Smooth muscle cell (in vitro differentiated cells): ENCODE data around the gene NSDHL. TPM values are rescaled to one million over a fixed set of nuclear protein-coding genes. Genes with fewer than 3 reads are reported as not detected.
A peak's percentile ranks its signal among the peaks of the same experiment; 100 is the strongest.

Source experiments
- DNase-seq: peaks from one replicate; lab custom pipeline; 2025; ENCODE audit not compliant: unreplicated experiment; lab: John Stamatoyannopoulos, UW
- H2AFZ ChIP-seq: fragments of 200-600 bp; sonication (generic); 2 replicates; pipeline ENCODE4 v1.6.0; 2016; ENCODE audit warnings: antibody characterized with exemption, low read depth, mild to moderate bottlenecking
- H3F3A ChIP-seq: fragments of 200-600 bp; sonication (generic); 2 replicates; pipeline ENCODE4 v1.6.0; 2017; ENCODE audit warnings: antibody characterized with exemption, low read depth
- H3K27ac ChIP-seq: fragments of 200-600 bp; sonication (generic); 2 replicates; pipeline ENCODE4 v1.5.1; 2016; ENCODE audit warnings: low read depth, mild to moderate bottlenecking
- H3K27me3 ChIP-seq: fragments of 200-600 bp; sonication (generic); 2 replicates; pipeline ENCODE4 v1.6.1; 2016; ENCODE audit warnings: low read depth, mild to moderate bottlenecking
- H3K36me3 ChIP-seq: fragments of 200-600 bp; sonication (generic); 2 replicates; pipeline ENCODE4 v1.5.1; 2016; ENCODE audit warnings: low read depth
- H3K4me1 ChIP-seq: fragments of 200-600 bp; sonication (generic); 2 replicates; pipeline ENCODE4 v1.5.1; 2016; ENCODE audit warnings: low read depth
- H3K4me2 ChIP-seq: fragments of 200-600 bp; sonication (generic); 2 replicates; pipeline ENCODE4 v1.6.0; 2016; ENCODE audit warnings: mild to moderate bottlenecking
- H3K4me3 ChIP-seq: fragments of 200-600 bp; sonication (generic); 2 replicates; pipeline ENCODE4 v1.5.1; 2016; ENCODE audit warnings: mild to moderate bottlenecking
- H3K79me2 ChIP-seq: fragments of 200-600 bp; sonication (generic); 2 replicates; pipeline ENCODE4 v1.6.0; 2016; ENCODE audit warnings: low read depth, mild to moderate bottlenecking
- H3K9ac ChIP-seq: fragments of 200-600 bp; sonication (generic); 2 replicates; pipeline ENCODE4 v1.6.0; 2016; ENCODE audit warnings: low read depth
- H3K9me3 ChIP-seq: fragments of 200-600 bp; sonication (generic); replicated peaks from 2 replicates; pipeline ENCODE4 v1.5.1; 2016; ENCODE audit warnings: low read depth
- H4K20me1 ChIP-seq: fragments of 200-600 bp; sonication (generic); 2 replicates; pipeline ENCODE4 v1.6.0; 2016; ENCODE audit warnings: low read depth
- CTCF ChIP-seq: fragments of 200-600 bp; sonication (generic); IDR thresholded peaks from 2 replicates; pipeline ENCODE4 v1.5.1; 2017; ENCODE audit warnings: borderline replicate concordance, mild to moderate bottlenecking, antibody characterized with exemption; ENCODE audit not compliant: insufficient read depth, poor library complexity, severe bottlenecking
- WGBS: methylation state at CpG from one replicate; pipeline ENCODE4 v1.1.7; 2016; ENCODE audit warnings: low lambda C conversion rate; 5-methylcytosine and 5-hydroxymethylcytosine counted together
- polyA plus RNA-seq: library from polyadenylated mRNA; unstranded; fragments of >200 nt; fragmentation: Nextera tagmentation; extraction: Ambion mirVana; gene quantifications from 2 replicates; pipeline ENCODE4 v1.2.1, GENCODE V29; 2016
- total RNA-seq: library from RNA; depleted of rRNA; stranded (reverse); fragments of >200 nt; gene quantifications from 2 replicates; pipeline ENCODE4 v1.2.3, GENCODE V29; 2014

NSDHL gene
- total and polyA plus RNA-seq, 2 experiments from 2014 or later = 20.9 to 36.4 TPM

DNA sequence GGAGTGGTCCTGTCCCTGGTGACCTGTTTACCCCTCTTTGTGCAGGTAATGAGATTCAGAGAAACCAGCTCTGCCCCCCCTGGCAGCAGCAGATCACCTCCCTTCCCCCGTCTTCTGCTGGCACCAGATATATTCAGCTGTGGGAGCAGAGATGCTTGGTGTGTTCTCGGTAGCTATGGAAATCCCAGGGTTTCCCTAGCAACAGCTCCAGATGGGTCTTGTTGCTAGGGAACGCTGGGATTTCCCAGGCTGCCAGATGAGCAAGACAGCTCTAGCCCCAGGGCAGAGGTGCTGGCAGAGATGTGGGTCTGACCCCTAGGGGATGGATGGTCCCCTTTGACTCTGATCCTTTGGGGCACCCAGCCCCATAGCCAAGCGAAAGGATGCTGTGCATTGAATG lies 20.5 kb upstream of the NSDHL start:
- Histone ChIP-seq H4K20me1 (no peaks in the 10 kb centered on the region), H3K4me2 (no peak overlapping the region), H3F3A (no peaks in the 10 kb centered on the region), H3K9me3 (no peaks in the 10 kb centered on the region), H3K27me3 (no peaks in the 10 kb centered on the region), H3K36me3 (no peaks in the 10 kb centered on the region), H3K4me3 (no peak overlapping the region), H2AFZ (no peak overlapping the region), H3K79me2 (no peaks in the 10 kb centered on the region), H3K9ac (no peak overlapping the region), H3K27ac (no peak overlapping the region), H3K4me1 (no peaks in the 10 kb centered on the region)
- WGBS = 72% methylated on average over 4 of the region's 4 CpGs
- no peak for TF ChIP-seq CTCF
- DNase-seq = no peak

DNA sequence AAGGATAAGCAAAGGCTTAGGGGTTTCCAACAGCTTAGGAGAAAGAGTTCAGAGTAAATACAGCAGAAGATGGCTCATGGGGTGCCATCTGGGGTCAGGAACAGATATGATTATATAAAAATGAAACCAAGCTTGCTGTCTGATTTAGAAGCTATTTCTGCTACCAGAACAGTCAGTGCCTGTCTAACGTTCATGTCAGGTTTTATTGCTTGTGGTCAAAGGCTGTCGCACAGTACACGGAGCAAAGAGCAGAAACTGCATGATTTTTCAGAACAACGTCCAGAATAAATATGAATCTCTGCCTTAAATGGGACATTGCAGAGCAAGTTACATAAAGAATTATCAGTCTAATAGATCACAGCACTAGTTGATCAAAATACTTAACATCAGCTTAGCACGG lies 17.7 kb upstream of the NSDHL start:
- H3K4me1 ChIP-seq = no peaks in the 10 kb centered on the region
- H3K4me2 ChIP-seq = peak overlapping the region; percentile 65
- H3K4me3 ChIP-seq = peak overlapping the region; percentile 16
- peak overlapping the region; percentile 19 for H3K27ac ChIP-seq
- TF ChIP-seq CTCF = no peak
- H3K36me3 ChIP-seq = no peaks in the 10 kb centered on the region
- no peaks in the 10 kb centered on the region for H3F3A ChIP-seq
- no peak overlapping the region for H2AFZ ChIP-seq
- H3K9me3 ChIP-seq = no peaks in the 10 kb centered on the region
- H4K20me1 ChIP-seq = no peaks in the 10 kb centered on the region
- DNase-seq = no peak
- no peaks in the 10 kb centered on the region for H3K27me3 ChIP-seq
- WGBS = 34% methylated on average over 5 of the region's 5 CpGs
- no peak overlapping the region for H3K9ac ChIP-seq
- H3K79me2 ChIP-seq = no peaks in the 10 kb centered on the region

- no peaks in the 10 kb centered on the region for H4K20me1 ChIP-seq
- no peak overlapping the region for H3K4me3 ChIP-seq
- WGBS = 61% methylated on average over 5 of the region's 5 CpGs
- no peaks in the 10 kb centered on the region for H3K9me3 ChIP-seq
- no peaks in the 10 kb centered on the region for H3K36me3 ChIP-seq
- no peaks in the 10 kb centered on the region for H3K4me1 ChIP-seq
- H3K4me2 ChIP-seq = no peak overlapping the region
- no peak for TF ChIP-seq CTCF
- no peak overlapping the region for H2AFZ ChIP-seq
- no peak for DNase-seq
- H3K27ac ChIP-seq = no peak overlapping the region
- H3F3A ChIP-seq = no peaks in the 10 kb centered on the region
- no peaks in the 10 kb centered on the region for H3K79me2 ChIP-seq
- H3K9ac ChIP-seq = no peak overlapping the region
- no peaks in the 10 kb centered on the region for H3K27me3 ChIP-seq
Measured at GRCh38 chrX:152814048-152814447, 16.8 kb upstream of the NSDHL start.

DNA sequence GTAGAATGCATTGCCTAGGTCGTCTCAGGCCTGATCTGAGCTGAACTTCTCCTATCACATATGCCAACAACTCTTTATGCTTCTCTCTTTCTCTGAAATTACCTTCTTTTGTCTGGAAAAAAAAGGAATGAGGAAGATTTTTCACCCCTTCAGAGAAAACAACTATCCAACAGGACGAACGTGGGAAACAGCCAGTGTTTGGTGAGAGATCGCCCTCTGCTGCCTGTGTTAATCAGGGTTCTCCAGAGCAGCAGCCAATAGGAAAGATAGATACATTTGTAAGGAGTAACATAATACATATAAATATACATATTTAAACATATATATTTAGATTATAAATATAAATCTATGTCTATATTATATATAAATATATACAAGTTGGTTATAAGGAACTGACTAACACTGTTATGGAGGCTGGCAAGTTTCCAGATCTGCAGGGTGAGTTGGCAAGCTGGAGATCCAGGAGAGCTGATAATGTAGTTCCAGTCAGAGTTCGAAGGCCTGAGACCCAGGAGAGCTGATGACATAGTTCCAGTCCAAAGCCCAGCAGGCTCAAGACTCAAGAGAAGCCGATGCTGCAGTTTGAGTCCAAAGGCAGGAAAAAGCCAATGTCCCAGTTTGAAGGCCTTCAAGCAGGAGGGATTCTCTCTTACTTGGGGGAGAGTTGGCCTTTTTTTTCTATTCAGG lies 13.6 kb upstream of the NSDHL start:
- H3K36me3 ChIP-seq = no peaks in the 10 kb centered on the region
- no peak overlapping the region for H3K4me3 ChIP-seq
- peak overlapping the region; percentile 55 for H2AFZ ChIP-seq
- H3K27ac ChIP-seq = peak overlapping the region; percentile 35
- H3K9ac ChIP-seq = no peak overlapping the region
- no peaks in the 10 kb centered on the region for H3K27me3 ChIP-seq
- H4K20me1 ChIP-seq = no peaks in the 10 kb centered on the region
- 35% methylated on average over 6 of the region's 6 CpGs for WGBS
- no peak overlapping the region for H3K4me2 ChIP-seq
- no peak for DNase-seq
- no peaks in the 10 kb centered on the region for H3K4me1 ChIP-seq
- H3K9me3 ChIP-seq = no peaks in the 10 kb centered on the region
- TF ChIP-seq CTCF = peak; percentile 55
- no peaks in the 10 kb centered on the region for H3F3A ChIP-seq
- no peaks in the 10 kb centered on the region for H3K79me2 ChIP-seq
